Psoas muscle (tissue), 8 donors: ENCODE measurements around the gene COX6A2. TPM values are rescaled to one million over a fixed set of nuclear protein-coding genes. Genes with fewer than 3 reads are reported as not detected.
"Not testable (repeated sequence)": the region's sequence is repeated elsewhere in the genome, so short reads cannot be mapped to it uniquely, and the experiment has no call there.

ENCODE experiments used
- ATAC-seq, 4 donors: fragments of 200-7000 bp; cut with Tn5 transposase; one replicate each; pipeline ENCODE4 v1.9.1; 2020; ENCODE audit warnings: moderate library complexity in 3 of 4, mild to moderate bottlenecking in 2 of 4
- DNase-seq, 2 donors: peaks; one replicate each; pipeline ENCODE4 v3.0.0-alpha.2; 2020
- H3K27ac ChIP-seq: fragments of 200-600 bp; one replicate; pipeline ENCODE4 v1.8.0; 2022
- H3K27me3 ChIP-seq, 3 donors: fragments of 200-600 bp in 1 of 3; one replicate each; pipeline versions ENCODE4 v1.6.1 to v1.8.0; 2013 to 2022; ENCODE audit warnings: low read length in 2 of 3, mild to moderate bottlenecking in 2 of 3, moderate library complexity in 1 of 3; ENCODE audit not compliant: insufficient read depth in 3 of 3
- H3K36me3 ChIP-seq, 2 donors: fragments of 200-600 bp in 1 of 2; one replicate each; pipeline versions ENCODE4 v1.6.1 to v1.8.0; 2013 to 2022; ENCODE audit warnings: low read depth in 1 of 2, mild to moderate bottlenecking in 1 of 2, moderate library complexity in 1 of 2; ENCODE audit not compliant: insufficient read depth in 1 of 2
- H3K4me1 ChIP-seq: fragments of 200-600 bp; one replicate; pipeline ENCODE4 v1.8.0; 2022
- H3K4me3 ChIP-seq: fragments of 200-600 bp; one replicate; pipeline ENCODE4 v1.8.0; 2022; ENCODE audit warnings: mild to moderate bottlenecking
- H3K9me3 ChIP-seq: fragments of 200-600 bp; one replicate; pipeline ENCODE4 v1.8.0; 2022
- WGBS, 3 donors: extraction: QIAGEN DNeasy Blood & Tissue Kit; methylation state at CpG; one replicate each; pipeline versions ENCODE4 v1.1.6 to v1.1.7; 2013; 5-methylcytosine and 5-hydroxymethylcytosine counted together
- intact Hi-C, 2 donors: fragments of 100-400 bp; cut with DNase I; formaldehyde crosslinking; loops; one replicate each; pipeline versions ENCODE4 v1.11.0 to v1.14.2; 2022
- polyA plus RNA-seq, 3 donors: library from polyadenylated mRNA; stranded (reverse); fragments of 200-250 nt; gene quantifications; one replicate each; pipeline ENCODE4 v1.2.3, GENCODE V29; 2013
- total RNA-seq, 4 donors: library from RNA; stranded (reverse); fragmentation: NEBNext Ultra II Directional in 2 of 4; extraction: Animal tissue kit (Norgen Biotek cat#: 25700) in 2 of 4; gene quantifications; one replicate each; pipeline versions ENCODE4 v1.2.1 to v1.2.4, GENCODE V29; 2021 to 2023
- TF ChIP-seq, protein P1 (sequence below): fragments of 200-600 bp; IDR thresholded peaks from one replicate; pipeline ENCODE4 v1.8.0; 2022; ENCODE audit warnings: antibody characterized with exemption
- donor health status: healthy with polysubstance abuse.
- donor health status: DM: no; HTN: no; CAD: no; lungs with moderate emphysema.
- donor health status: Bipolar disorder and iron deficiency.
- donor health status: healthy.
- donor health status: DM: yes; HTN: yes; CAD: no.
- donor health status: DM: no; HTN: no; CAD: no.
- donor health status: DM: no; HTN: no; CAD: no.
- donor health status: DM: yes; HTN: yes; CAD: no.

The COX6A2 gene
- total and polyA plus RNA-seq, 7 donors, result 1,027 to 3,792 (median 1,232) TPM

- Histone ChIP-seq H3K27ac (peak overlapping the region; percentile 100), H3K27me3 (no peaks in the 10 kb centered on the region), H3K4me3 (no peak overlapping the region), H3K9me3 (no peaks in the 10 kb centered on the region), H3K36me3 (no peaks in the 10 kb centered on the region), H3K4me1 (peaks cover 47% of the 10 kb centered on the region)
- intact Hi-C loops, result loop anchor here (5.0 to 10.0 kb wide), 2 partner anchors 236 to 344 kb away; partner anchors contain the start of genes BCKDK (in 1 of the 2), PYDC1 (in 1 of the 2) and TRIM72 (in 1 of the 2)
- ATAC-seq (no peak), DNase-seq (peak in 1 of 2 donors; percentile 23)
- WGBS, 3 donors, result 81 to 90% (median 83%) methylated on average over 5 of the region's 5 CpGs
- TF ChIP-seq, protein P1, sequence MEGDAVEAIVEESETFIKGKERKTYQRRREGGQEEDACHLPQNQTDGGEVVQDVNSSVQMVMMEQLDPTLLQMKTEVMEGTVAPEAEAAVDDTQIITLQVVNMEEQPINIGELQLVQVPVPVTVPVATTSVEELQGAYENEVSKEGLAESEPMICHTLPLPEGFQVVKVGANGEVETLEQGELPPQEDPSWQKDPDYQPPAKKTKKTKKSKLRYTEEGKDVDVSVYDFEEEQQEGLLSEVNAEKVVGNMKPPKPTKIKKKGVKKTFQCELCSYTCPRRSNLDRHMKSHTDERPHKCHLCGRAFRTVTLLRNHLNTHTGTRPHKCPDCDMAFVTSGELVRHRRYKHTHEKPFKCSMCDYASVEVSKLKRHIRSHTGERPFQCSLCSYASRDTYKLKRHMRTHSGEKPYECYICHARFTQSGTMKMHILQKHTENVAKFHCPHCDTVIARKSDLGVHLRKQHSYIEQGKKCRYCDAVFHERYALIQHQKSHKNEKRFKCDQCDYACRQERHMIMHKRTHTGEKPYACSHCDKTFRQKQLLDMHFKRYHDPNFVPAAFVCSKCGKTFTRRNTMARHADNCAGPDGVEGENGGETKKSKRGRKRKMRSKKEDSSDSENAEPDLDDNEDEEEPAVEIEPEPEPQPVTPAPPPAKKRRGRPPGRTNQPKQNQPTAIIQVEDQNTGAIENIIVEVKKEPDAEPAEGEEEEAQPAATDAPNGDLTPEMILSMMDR, result no peak
Observed at GRCh38 chr16:31451201-31451600, 23.0 kb upstream of the COX6A2 start.

DNA sequence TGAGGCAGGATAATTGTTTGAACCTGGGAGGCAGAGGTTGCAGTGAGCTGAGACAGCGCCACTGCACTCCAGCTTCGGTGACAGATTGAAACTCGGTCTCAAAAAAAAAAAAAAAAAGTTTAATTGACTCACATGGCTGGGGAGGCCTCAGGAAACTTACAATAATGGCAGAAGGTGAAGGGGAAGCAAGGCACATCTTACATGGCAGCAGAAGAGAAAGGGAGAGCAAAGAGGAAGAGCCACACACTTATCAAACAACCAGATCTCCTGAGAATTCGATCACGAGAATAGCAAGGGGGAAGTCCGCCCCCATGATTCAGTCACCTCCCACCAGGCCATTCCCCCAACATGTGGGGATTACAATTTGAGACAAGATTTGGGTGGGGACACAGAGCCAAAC is 17.8 kb upstream of the COX6A2 start:
- H3K27me3 ChIP-seq, H3K9me3 ChIP-seq, intact Hi-C loops, H3K4me3 ChIP-seq, ATAC-seq, H3K27ac ChIP-seq, H3K4me1 ChIP-seq, H3K36me3 ChIP-seq: not testable (repeated sequence)
- 79 to 80% (median 80%) methylated on average over 6 of the region's 6 CpGs for WGBS, 3 donors
- DNase-seq, result peak in 1 of 2 donors; percentile 6

DNA sequence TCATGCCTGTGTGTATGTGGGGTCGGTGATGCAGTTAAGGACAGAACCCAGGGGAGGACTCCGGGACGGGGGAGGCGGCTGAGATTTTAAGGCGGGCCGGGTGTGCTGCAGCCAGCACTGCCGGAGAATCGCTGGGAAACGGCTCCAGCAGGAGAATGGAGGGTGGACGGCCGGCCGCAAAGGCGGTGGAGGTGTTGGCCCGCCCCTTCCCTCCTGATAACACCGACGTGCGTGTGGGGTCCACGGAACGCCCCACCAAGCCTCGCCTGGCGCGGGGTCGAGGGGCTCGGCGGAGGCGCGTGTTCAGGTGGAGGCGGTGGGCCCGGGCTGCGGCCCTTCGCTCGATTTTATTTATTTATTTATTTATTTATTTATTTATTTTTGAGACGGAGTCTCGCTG is 13.8 kb upstream of the COX6A2 start:
- Histone ChIP-seq H3K27ac (peak overlapping the region; percentile 94), H3K4me1 (peaks cover 19% of the 10 kb centered on the region), H3K4me3 (peak overlapping the region; percentile 87), H3K9me3 (no peaks in the 10 kb centered on the region), H3K27me3 (no peaks in the 10 kb centered on the region), H3K36me3 (no peaks in the 10 kb centered on the region)
- intact Hi-C loops, result loop anchor here (2.0 to 5.0 kb wide), 3 partner anchors 225 to 457 kb away; partner anchors contain the start of genes HSD3B7 (in 2 of the 2) and PYDC1 (in 1 of the 2)
- WGBS, 3 donors, result 65 to 69% (median 67%) methylated on average over 22 to 34 of the region's 34 CpGs
- TF ChIP-seq, protein P1, result no peak
- peak in 1 of 2 donors; percentile 52 for DNase-seq
- ATAC-seq, result no peak

DNA sequence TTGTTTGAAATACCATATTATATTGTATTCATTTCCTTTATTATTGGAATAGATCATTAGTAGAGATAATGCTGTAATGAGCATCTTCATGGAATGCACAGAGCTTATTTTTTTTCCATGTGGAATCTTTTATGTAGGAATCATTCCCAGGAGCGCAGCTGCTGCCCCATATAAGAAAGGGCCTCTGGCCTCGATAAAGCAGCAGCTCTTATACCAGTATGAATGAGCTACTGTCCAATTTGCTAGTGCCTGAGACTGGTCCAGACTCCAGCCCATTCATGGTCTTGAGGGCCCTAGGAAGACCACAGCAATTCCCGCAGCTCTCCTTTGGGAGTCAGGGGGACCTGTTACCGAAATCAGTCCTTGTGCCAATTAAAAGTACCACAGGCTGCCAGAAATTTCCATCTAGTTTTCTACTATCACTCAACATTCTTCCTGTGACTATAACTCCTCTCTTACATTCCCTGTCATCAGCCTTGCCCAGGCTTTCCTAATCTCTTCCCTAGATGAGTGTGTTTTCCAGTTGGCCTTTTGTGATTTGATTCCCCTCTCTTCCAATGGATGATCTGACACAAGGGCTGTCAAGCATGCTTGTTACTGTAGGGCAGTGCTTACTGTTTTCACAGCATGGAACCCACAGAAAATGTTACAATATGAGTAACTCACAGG is 12.5 kb upstream of the COX6A2 start:
- intact Hi-C loops, result loop anchor here (5.0 kb wide), 2 partner anchors 223 to 453 kb away; partner anchors contain the start of genes HSD3B7 (in 1 of the 2) and PYDC1 (in 1 of the 2)
- ATAC-seq (no peak), DNase-seq (peak in 1 of 2 donors; percentile 3)
- Histone ChIP-seq H3K36me3 (no peaks in the 10 kb centered on the region), H3K4me3 (no peak overlapping the region), H3K9me3 (no peaks in the 10 kb centered on the region), H3K27me3 (no peaks in the 10 kb centered on the region), H3K27ac (peak overlapping the region; percentile 94), H3K4me1 (peaks cover 19% of the 10 kb centered on the region)
- TF ChIP-seq, protein P1, result no peak
- 34 to 48% (median 43%) methylated on average over 4 of the region's 4 CpGs for WGBS, 3 donors

GRCh38 chr16:31439519-31439918 is 11.4 kb upstream of the COX6A2 start:
- intact Hi-C loops, result no loop called here
- Histone ChIP-seq H3K4me3 (no peak overlapping the region), H3K9me3 (no peaks in the 10 kb centered on the region), H3K36me3 (no peaks in the 10 kb centered on the region), H3K27ac (peak overlapping the region; percentile 21), H3K4me1 (peaks cover 19% of the 10 kb centered on the region), H3K27me3 (no peaks in the 10 kb centered on the region)
- TF ChIP-seq, protein P1, result no peak
- WGBS, 3 donors, result 64 to 87% (median 72%) methylated on average over 3 of the region's 3 CpGs
- DNase-seq, result no peak
- ATAC-seq, result no peak

DNA sequence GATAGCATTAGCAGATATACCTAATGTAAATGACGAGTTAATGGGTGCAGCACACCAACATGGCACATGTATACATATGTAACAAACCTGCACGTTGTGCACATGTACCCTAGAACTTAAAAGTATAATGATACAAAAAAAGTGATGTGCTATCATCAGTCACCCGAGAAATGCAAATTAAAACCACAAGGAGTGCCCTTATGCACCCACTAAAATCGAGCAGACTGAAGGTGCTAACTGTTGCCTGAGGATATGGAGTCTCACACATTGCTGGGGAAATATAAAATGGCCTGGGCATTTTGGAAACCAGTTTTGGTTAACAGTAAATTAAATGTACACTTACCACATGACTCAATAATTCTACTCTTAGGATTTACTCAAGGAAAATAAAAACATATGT is 10.9 kb upstream of the COX6A2 start:
- 56 to 65% (median 57%) methylated on average over 3 of the region's 4 CpGs for WGBS, 3 donors
- ATAC-seq, intact Hi-C loops, H3K27ac ChIP-seq, H3K4me3 ChIP-seq, H3K27me3 ChIP-seq, H3K9me3 ChIP-seq, DNase-seq, H3K36me3 ChIP-seq: not testable (repeated sequence)
- H3K4me1 ChIP-seq, result peaks cover 19% of the 10 kb centered on the region
